Left lung (tissue), 10 donors: Measurements from ENCODE around the gene MED17. TPM values are rescaled to one million over a fixed set of nuclear protein-coding genes. Genes with fewer than 3 reads are reported as not detected.
A peak's percentile ranks its signal among the peaks of the same experiment; 100 is the strongest.

Experiments used
- ATAC-seq: fragments of 200-7000 bp; cut with Tn5 transposase; one replicate; pipeline ENCODE4 v1.9.1; 2020; ENCODE audit warnings: moderate library complexity
- DNase-seq, 4 donors: peaks; one replicate each; pipeline ENCODE4 v3.0.0-alpha.2; 2013 to 2020
- H3K27ac ChIP-seq, 2 donors: fragments of 200-600 bp; sonication (generic) in 1 of 2; one replicate each; pipeline versions ENCODE4 v1.5.0 to v1.8.0; 2020 to 2021
- H3K27me3 ChIP-seq, 2 donors: fragments of 200-600 bp; sonication (generic) in 1 of 2; one replicate each; pipeline versions ENCODE4 v1.5.0 to v1.8.0; 2020 to 2021
- H3K36me3 ChIP-seq, 2 donors: fragments of 200-600 bp; sonication (generic) in 1 of 2; one replicate each; pipeline versions ENCODE4 v1.5.0 to v1.8.0; 2020 to 2021
- H3K4me1 ChIP-seq, 2 donors: fragments of 200-600 bp; one replicate each; pipeline ENCODE4 v1.8.0; 2021
- H3K4me3 ChIP-seq, 2 donors: fragments of 200-600 bp; sonication (generic) in 1 of 2; one replicate each; pipeline versions ENCODE4 v1.5.0 to v1.8.0; 2020 to 2021; ENCODE audit warnings: mild to moderate bottlenecking in 1 of 2
- H3K9me3 ChIP-seq, 2 donors: fragments of 200-600 bp; sonication (generic) in 1 of 2; one replicate each; pipeline versions ENCODE4 v1.5.0 to v1.8.0; 2020 to 2021
- intact Hi-C, 2 donors: fragments of 100-400 bp; cut with DNase I; formaldehyde crosslinking; loops; one replicate each; pipeline versions ENCODE4 v1.11.2 to v1.14.2; 2022
- polyA plus RNA-seq, 6 donors: library from polyadenylated mRNA; unstranded; fragments of 120-200 nt; gene quantifications; one replicate each; pipeline ENCODE4 v1.2.1, GENCODE V29; 2013; ENCODE audit not compliant: insufficient read length in 6 of 6
- total RNA-seq, 2 donors: library from RNA; stranded (reverse); fragmentation: NEBNext Ultra II Directional; extraction: Animal tissue kit (Norgen Biotek cat#: 25700); gene quantifications; one replicate each; pipeline ENCODE4 v1.2.1, GENCODE V29; 2021
- TF ChIP-seq, protein P1 (sequence below), 2 donors: fragments of 200-600 bp; sonication (generic) in 1 of 2; IDR thresholded peaks; one replicate each; pipeline versions ENCODE4 v1.5.0 to v1.8.0; 2021; ENCODE audit warnings: antibody characterized with exemption in 2 of 2
- donor health status: DM: no; HTN: yes; CAD: no.
- donor health status: DM: no; HTN: no; CAD: no.

The MED17 gene
- total and polyA plus RNA-seq, 8 donors = 26.3 to 46.0 (median 43.5) TPM

DNA sequence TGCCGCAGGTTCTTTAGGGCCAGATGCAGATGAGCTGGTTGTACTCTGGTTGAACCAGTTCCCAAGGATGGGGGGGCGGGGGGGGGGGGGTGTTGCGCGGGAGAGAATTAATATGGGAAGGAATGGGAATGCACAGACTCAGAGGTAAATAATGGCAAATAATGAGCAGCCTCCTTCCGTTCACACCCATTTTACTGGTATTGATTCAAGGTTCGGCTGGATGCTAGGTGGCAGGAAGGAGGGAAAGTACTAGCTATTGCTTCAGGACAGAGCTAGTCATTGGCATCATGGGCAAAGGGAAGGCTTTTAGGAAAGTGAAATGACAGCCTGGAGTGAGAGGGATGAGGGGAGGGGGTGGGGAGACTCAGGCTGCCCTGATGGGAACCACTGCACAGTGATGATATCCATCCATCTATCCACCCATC is 66.5 kb downstream of the MED17 start, which contains the start of gene VSTM5:
Gene VSTM5, minus strand, starts transcription at position 25 of the 425 bp plus-strand sequence. CDS start 116 bp downstream, outside the sequence.
- Histone ChIP-seq H3K27me3 (peaks cover 0 to 28% of the 10 kb centered on the region in 2 donors), H3K4me3 (peak within 1 kb of the TSS; percentile 31 to 44), H3K36me3 (no peaks in the 10 kb centered on the region), H3K4me1 (no peaks in the 10 kb centered on the region), H3K9me3 (no peaks in the 10 kb centered on the region), H3K27ac (no peak within 1 kb of the TSS)
- ATAC-seq (no peak), DNase-seq (no peak)
- TF ChIP-seq, protein P1, sequence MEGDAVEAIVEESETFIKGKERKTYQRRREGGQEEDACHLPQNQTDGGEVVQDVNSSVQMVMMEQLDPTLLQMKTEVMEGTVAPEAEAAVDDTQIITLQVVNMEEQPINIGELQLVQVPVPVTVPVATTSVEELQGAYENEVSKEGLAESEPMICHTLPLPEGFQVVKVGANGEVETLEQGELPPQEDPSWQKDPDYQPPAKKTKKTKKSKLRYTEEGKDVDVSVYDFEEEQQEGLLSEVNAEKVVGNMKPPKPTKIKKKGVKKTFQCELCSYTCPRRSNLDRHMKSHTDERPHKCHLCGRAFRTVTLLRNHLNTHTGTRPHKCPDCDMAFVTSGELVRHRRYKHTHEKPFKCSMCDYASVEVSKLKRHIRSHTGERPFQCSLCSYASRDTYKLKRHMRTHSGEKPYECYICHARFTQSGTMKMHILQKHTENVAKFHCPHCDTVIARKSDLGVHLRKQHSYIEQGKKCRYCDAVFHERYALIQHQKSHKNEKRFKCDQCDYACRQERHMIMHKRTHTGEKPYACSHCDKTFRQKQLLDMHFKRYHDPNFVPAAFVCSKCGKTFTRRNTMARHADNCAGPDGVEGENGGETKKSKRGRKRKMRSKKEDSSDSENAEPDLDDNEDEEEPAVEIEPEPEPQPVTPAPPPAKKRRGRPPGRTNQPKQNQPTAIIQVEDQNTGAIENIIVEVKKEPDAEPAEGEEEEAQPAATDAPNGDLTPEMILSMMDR (IDR thresholded peaks at IDR 0.05) = no peak
- intact Hi-C loops = no loop called here

- ATAC-seq (no peak), DNase-seq (no peak)
- Histone ChIP-seq H3K27me3 (peaks cover 0 to 28% of the 10 kb centered on the region in 2 donors), H3K27ac (no peak overlapping the region), H3K36me3 (no peaks in the 10 kb centered on the region), H3K4me1 (no peaks in the 10 kb centered on the region), H3K9me3 (no peaks in the 10 kb centered on the region), H3K4me3 (no peak overlapping the region)
- TF ChIP-seq, protein P1 (IDR thresholded peaks at IDR 0.05) = no peak
- intact Hi-C loops = no loop called here
These were observed 68.2 kb downstream of the MED17 start for GRCh38 chr11:93852242-93852641.

DNA sequence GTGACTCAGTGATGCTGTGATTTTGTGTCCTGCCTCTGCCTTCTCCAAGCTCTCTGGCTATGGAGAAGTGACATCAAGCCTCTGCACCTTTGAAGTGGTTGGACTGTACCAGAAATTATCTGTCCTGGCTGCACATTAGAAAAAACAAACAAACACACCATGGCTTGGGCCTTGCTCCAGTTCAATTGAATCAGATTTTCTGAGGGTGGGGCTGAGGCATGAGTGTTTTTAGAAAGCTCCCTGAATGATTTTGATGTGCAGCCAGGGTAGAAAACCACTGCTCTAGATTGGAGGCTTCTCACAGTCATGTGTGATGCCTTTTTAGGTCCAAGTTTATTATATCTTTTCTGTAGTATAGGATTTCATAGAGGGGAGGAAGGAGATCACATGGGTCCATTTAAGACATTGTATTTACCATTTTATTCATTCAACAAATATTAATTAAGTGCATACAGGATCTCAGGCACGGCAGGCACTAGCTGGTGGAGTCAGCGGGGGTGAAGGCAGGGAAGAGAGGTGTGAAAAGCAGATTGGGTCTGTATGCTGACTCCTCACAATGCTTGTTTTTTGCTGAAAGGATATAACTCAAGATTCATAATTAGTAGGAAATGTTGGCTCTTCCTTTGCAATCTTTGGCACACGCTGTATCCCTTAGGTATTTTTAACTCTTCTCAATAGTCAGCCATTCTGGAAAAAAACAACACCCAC is 73.5 kb downstream of the MED17 start:
- H3K4me3 ChIP-seq = no peak overlapping the region
- H3K36me3 ChIP-seq = no peaks in the 10 kb centered on the region
- H3K27ac ChIP-seq = no peak overlapping the region
- intact Hi-C loops = no loop called here
- H3K27me3 ChIP-seq = no peaks in the 10 kb centered on the region
- no peak for DNase-seq
- TF ChIP-seq, protein P1 (IDR thresholded peaks at IDR 0.05) = no peak
- no peaks in the 10 kb centered on the region for H3K4me1 ChIP-seq
- no peaks in the 10 kb centered on the region for H3K9me3 ChIP-seq
- peak; percentile 23 for ATAC-seq

DNA sequence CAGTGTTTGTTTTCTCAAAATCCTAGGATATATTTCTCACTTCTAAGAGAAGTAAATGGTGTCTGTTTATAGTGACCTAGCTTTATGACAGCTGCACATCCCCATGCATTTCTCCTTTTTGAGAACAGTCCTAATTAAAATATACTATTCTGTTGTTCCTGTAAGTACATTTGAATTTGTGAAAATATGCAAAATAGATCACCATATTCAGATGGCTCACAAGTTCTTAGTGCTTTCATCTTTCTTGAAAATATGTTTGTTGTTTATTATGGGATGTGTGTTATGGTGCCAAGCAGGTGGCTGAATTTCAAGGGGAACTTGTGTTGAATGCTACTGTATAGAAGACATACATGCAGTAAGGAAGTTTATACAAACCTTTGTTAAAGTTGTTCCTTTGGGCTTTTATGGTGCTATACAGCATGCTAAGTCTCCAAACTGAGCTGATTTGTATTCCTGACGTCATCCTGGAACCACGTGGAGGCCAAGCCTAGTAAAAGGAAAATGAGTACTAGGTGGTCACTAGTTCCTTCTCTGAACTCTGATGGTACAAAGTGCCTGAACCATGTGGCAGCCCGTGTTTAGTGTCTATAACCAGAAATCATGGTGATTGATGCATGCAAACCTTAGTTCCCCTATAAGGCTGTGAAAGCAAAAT is 74.2 kb downstream of the MED17 start:
- intact Hi-C loops = no loop called here
- no peaks in the 10 kb centered on the region for H3K4me1 ChIP-seq
- H3K36me3 ChIP-seq = no peaks in the 10 kb centered on the region
- H3K27ac ChIP-seq = no peak overlapping the region
- TF ChIP-seq, protein P1 (IDR thresholded peaks at IDR 0.05) = no peak
- ATAC-seq (no peak), DNase-seq (no peak)
- H3K27me3 ChIP-seq = no peaks in the 10 kb centered on the region
- H3K9me3 ChIP-seq = no peaks in the 10 kb centered on the region
- H3K4me3 ChIP-seq = no peak overlapping the region

GRCh38 chr11:93861808-93862207 is 77.7 kb downstream of the MED17 start:
- intact Hi-C loops = no loop called here
- no peaks in the 10 kb centered on the region for H3K9me3 ChIP-seq
- no peak overlapping the region for H3K4me3 ChIP-seq
- no peaks in the 10 kb centered on the region for H3K36me3 ChIP-seq
- no peaks in the 10 kb centered on the region for H3K4me1 ChIP-seq
- H3K27ac ChIP-seq = no peak overlapping the region
- ATAC-seq (no peak), DNase-seq (peak in 1 of 4 donors; percentile 16)
- H3K27me3 ChIP-seq = no peaks in the 10 kb centered on the region
- TF ChIP-seq, protein P1 (IDR thresholded peaks at IDR 0.05) = no peak
